ENCODE measurements around the gene FARP1. TPM values are rescaled to one million over a fixed set of nuclear protein-coding genes. Genes with fewer than 3 reads are reported as not detected.

Gene FARP1
- total and polyA plus RNA-seq, 2 of the 13 experiments (the other 11 are each of a cell fraction or from before 2014, with no cell fraction given), result 70.6 to 126 TPM

DNA sequence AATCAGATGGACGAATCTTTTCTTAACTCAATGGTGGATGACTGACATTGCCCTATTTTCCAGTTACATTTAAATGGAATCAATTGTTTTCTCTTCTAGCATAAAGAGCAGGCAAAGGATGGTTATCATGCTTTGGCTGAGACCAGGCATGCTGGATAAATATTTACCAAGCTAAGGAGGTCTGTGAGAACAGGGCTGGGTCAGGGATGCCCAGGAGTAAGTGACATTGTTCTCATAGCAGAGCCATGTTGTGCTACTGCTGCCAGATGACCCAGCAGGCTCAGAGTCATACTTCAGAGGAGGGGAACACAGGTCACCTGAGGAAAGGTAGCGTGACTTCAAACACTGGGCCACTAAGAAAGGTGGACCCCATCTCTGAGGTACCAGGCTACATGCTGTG is 150.2 kb downstream of the FARP1 start (continued):
- TF ChIP-seq, protein P1, sequence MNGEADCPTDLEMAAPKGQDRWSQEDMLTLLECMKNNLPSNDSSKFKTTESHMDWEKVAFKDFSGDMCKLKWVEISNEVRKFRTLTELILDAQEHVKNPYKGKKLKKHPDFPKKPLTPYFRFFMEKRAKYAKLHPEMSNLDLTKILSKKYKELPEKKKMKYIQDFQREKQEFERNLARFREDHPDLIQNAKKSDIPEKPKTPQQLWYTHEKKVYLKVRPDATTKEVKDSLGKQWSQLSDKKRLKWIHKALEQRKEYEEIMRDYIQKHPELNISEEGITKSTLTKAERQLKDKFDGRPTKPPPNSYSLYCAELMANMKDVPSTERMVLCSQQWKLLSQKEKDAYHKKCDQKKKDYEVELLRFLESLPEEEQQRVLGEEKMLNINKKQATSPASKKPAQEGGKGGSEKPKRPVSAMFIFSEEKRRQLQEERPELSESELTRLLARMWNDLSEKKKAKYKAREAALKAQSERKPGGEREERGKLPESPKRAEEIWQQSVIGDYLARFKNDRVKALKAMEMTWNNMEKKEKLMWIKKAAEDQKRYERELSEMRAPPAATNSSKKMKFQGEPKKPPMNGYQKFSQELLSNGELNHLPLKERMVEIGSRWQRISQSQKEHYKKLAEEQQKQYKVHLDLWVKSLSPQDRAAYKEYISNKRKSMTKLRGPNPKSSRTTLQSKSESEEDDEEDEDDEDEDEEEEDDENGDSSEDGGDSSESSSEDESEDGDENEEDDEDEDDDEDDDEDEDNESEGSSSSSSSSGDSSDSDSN (CRISPR knock-in tag; IDR thresholded peaks at IDR 0.05), result no peak
- TF ChIP-seq, protein P2, sequence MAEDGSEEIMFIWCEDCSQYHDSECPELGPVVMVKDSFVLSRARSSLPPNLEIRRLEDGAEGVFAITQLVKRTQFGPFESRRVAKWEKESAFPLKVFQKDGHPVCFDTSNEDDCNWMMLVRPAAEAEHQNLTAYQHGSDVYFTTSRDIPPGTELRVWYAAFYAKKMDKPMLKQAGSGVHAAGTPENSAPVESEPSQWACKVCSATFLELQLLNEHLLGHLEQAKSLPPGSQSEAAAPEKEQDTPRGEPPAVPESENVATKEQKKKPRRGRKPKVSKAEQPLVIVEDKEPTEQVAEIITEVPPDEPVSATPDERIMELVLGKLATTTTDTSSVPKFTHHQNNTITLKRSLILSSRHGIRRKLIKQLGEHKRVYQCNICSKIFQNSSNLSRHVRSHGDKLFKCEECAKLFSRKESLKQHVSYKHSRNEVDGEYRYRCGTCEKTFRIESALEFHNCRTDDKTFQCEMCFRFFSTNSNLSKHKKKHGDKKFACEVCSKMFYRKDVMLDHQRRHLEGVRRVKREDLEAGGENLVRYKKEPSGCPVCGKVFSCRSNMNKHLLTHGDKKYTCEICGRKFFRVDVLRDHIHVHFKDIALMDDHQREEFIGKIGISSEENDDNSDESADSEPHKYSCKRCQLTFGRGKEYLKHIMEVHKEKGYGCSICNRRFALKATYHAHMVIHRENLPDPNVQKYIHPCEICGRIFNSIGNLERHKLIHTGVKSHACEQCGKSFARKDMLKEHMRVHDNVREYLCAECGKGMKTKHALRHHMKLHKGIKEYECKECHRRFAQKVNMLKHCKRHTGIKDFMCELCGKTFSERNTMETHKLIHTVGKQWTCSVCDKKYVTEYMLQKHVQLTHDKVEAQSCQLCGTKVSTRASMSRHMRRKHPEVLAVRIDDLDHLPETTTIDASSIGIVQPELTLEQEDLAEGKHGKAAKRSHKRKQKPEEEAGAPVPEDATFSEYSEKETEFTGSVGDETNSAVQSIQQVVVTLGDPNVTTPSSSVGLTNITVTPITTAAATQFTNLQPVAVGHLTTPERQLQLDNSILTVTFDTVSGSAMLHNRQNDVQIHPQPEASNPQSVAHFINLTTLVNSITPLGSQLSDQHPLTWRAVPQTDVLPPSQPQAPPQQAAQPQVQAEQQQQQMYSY (CRISPR knock-in tag; IDR thresholded peaks at IDR 0.05), result no peak
- TF ChIP-seq ZNF121 (CRISPR knock-in tag; IDR thresholded peaks at IDR 0.05), result no peak
- TF ChIP-seq SIN3B (IDR thresholded peaks at IDR 0.05; ENCODE audit: low read length), result no peak
- no peak for TF ChIP-seq ZBTB3 (CRISPR knock-in tag; IDR thresholded peaks at IDR 0.05; ENCODE audit: borderline replicate concordance, low read depth)
- TF ChIP-seq PTBP1 (IDR thresholded peaks at IDR 0.05; ENCODE audit: low read depth, low read length, poor library complexity, severe bottlenecking), result no peak
- no peak for TF ChIP-seq TCF7L2 (IDR thresholded peaks at IDR 0.05; ENCODE audit: low read depth, low read length)
- peak; percentile 36; the same call in 1 of the 2 replicates for TF ChIP-seq RXRB (CRISPR knock-in tag; IDR thresholded peaks at IDR 0.05; ENCODE audit: borderline replicate concordance)
- TF ChIP-seq ZSCAN22 (CRISPR knock-in tag; IDR thresholded peaks at IDR 0.05), result no peak
- no peak for TF ChIP-seq ZFX (CRISPR knock-in tag; IDR thresholded peaks at IDR 0.05; ENCODE audit: low read depth)
- TF ChIP-seq BORCS8-MEF2B (CRISPR knock-in tag; IDR thresholded peaks at IDR 0.05), result no peak
- TF ChIP-seq ZFP36L1 (CRISPR knock-in tag; IDR thresholded peaks at IDR 0.05), result no peak
- no peak for TF ChIP-seq ZFP41 (CRISPR knock-in tag; IDR thresholded peaks at IDR 0.05; ENCODE audit: borderline replicate concordance)
- TF ChIP-seq MTA3 (CRISPR knock-in tag; IDR thresholded peaks at IDR 0.05), result no peak
- TF ChIP-seq, protein P3, sequence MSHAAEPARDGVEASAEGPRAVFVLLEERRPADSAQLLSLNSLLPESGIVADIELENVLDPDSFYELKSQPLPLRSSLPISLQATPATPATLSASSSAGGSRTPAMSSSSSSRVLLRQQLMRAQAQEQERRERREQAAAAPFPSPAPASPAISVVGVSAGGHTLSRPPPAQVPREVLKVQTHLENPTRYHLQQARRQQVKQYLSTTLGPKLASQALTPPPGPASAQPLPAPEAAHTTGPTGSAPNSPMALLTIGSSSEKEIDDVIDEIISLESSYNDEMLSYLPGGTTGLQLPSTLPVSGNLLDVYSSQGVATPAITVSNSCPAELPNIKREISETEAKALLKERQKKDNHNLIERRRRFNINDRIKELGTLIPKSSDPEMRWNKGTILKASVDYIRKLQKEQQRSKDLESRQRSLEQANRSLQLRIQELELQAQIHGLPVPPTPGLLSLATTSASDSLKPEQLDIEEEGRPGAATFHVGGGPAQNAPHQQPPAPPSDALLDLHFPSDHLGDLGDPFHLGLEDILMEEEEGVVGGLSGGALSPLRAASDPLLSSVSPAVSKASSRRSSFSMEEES (CRISPR knock-in tag; IDR thresholded peaks at IDR 0.05), result peak; percentile 36; the same call in 1 of the 2 replicates
- no peak for TF ChIP-seq FOXA1 (IDR thresholded peaks at IDR 0.05)
- TF ChIP-seq FOXA1 (CRISPR knock-in tag; IDR thresholded peaks at IDR 0.05), result peak; percentile 76
- peak; percentile 19; the same call in 1 of the 2 replicates for TF ChIP-seq STAG1 (CRISPR knock-in tag; IDR thresholded peaks at IDR 0.05)
- TF ChIP-seq KAT7 (CRISPR knock-in tag; IDR thresholded peaks at IDR 0.05; ENCODE audit: borderline replicate concordance), result no peak
- no peak for TF ChIP-seq ZEB1 (IDR thresholded peaks at IDR 0.05; ENCODE audit: insufficient replicate concordance, low read depth)
- no peak for TF ChIP-seq ZSCAN30 (CRISPR knock-in tag; IDR thresholded peaks at IDR 0.05)

All from HepG2 (cell line).